ENCODE measurements around the gene WNT10A. TPM values are rescaled to one million over a fixed set of nuclear protein-coding genes. Genes with fewer than 3 reads are reported as not detected.

The WNT10A gene
- total RNA-seq, 6 experiments from 2014 or later, result not detected

- Mint-ChIP-seq H3K27me3 (ENCODE audit: insufficient read depth) (peaks cover 60% of the 10 kb centered on the region), H3K27ac (no peak overlapping the region), H3K9me3 (no peaks in the 10 kb centered on the region), H3K4me1 (ENCODE audit: low read depth) (no peaks in the 10 kb centered on the region), H3K4me3 (no peak overlapping the region), H3K36me3 (ENCODE audit: low read depth) (no peaks in the 10 kb centered on the region)
- no peak for DNase-seq
- TF ChIP-seq CTCF (IDR thresholded peaks at IDR 0.05), result no peak
These were observed 9.7 kb downstream of the WNT10A start for GRCh38 chr2:218890369-218890768.

- H3K36me3 Mint-ChIP-seq (ENCODE audit: low read depth), result no peaks in the 10 kb centered on the region
These were observed 10.9 kb downstream of the WNT10A start for GRCh38 chr2:218891275-218892135.

GRCh38 chr2:218892693-218893348 is 12.2 kb downstream of the WNT10A start:
- Mint-ChIP-seq H3K36me3 (ENCODE audit: low read depth) (no peaks in the 10 kb centered on the region), H3K9me3 (no peaks in the 10 kb centered on the region), H3K27me3 (ENCODE audit: insufficient read depth) (peaks cover 59% of the 10 kb centered on the region), H3K27ac (no peak overlapping the region), H3K4me1 (ENCODE audit: low read depth) (no peaks in the 10 kb centered on the region), H3K4me3 (peak overlapping the region; percentile 57)
- DNase-seq, result peak; percentile 9
- TF ChIP-seq CTCF (IDR thresholded peaks at IDR 0.05), result peak; percentile 70

More at GRCh38 chr2:218891275-218892135, 10.9 kb downstream of the WNT10A start:
- no peak for DNase-seq
- H3K27me3 Mint-ChIP-seq (ENCODE audit: insufficient read depth), result peaks cover 64% of the 10 kb centered on the region
- no peaks in the 10 kb centered on the region for H3K4me1 Mint-ChIP-seq (ENCODE audit: low read depth)
- no peak overlapping the region for H3K4me3 Mint-ChIP-seq
- no peak overlapping the region for H3K27ac Mint-ChIP-seq
- TF ChIP-seq CTCF (IDR thresholded peaks at IDR 0.05), result no peak
- no peaks in the 10 kb centered on the region for H3K9me3 Mint-ChIP-seq

- no peaks in the 10 kb centered on the region for H3K9me3 Mint-ChIP-seq
- no peak overlapping the region for H3K27ac Mint-ChIP-seq
- no peak for DNase-seq
- no peaks in the 10 kb centered on the region for H3K36me3 Mint-ChIP-seq (ENCODE audit: low read depth)
- no peak for TF ChIP-seq CTCF (IDR thresholded peaks at IDR 0.05)
- peaks cover 5% of the 10 kb centered on the region; the same call in 1 of the 2 replicates for H3K4me1 Mint-ChIP-seq (ENCODE audit: low read depth)
- peaks cover 59% of the 10 kb centered on the region for H3K27me3 Mint-ChIP-seq (ENCODE audit: insufficient read depth)
- H3K4me3 Mint-ChIP-seq, result 0 out of 2 replicates have a peak overlapping the region, but pooled peaks have one; percentile 57
These were observed 12.9 kb downstream of the WNT10A start for GRCh38 chr2:218893349-218894150.

GRCh38 chr2:218894151-218894879 is 13.7 kb downstream of the WNT10A start:
- H3K27me3 Mint-ChIP-seq (ENCODE audit: insufficient read depth), result peaks cover 58% of the 10 kb centered on the region
- no peak for TF ChIP-seq CTCF (IDR thresholded peaks at IDR 0.05)
- no peaks in the 10 kb centered on the region for H3K9me3 Mint-ChIP-seq
- no peaks in the 10 kb centered on the region for H3K36me3 Mint-ChIP-seq (ENCODE audit: low read depth)
- H3K4me3 Mint-ChIP-seq, result no peak overlapping the region
- DNase-seq, result no peak
- peaks cover 7% of the 10 kb centered on the region; the same call in 1 of the 2 replicates for H3K4me1 Mint-ChIP-seq (ENCODE audit: low read depth)
- no peak overlapping the region for H3K27ac Mint-ChIP-seq
